ENCODE measurements around the gene XPC. TPM values are rescaled to one million over a fixed set of nuclear protein-coding genes. Genes with fewer than 3 reads are reported as not detected.

Gene XPC
- total and polyA plus RNA-seq, 5 donors from 2014 or later: 31.3 to 75.5 (median 41.0) TPM

GRCh38 chr3:14151471-14152083 is 26.8 kb downstream of the XPC start:
- Mint-ChIP-seq H3K36me3 (peaks cover 47% of the 10 kb centered on the region), H3K4me1 (peaks cover 6 to 12% (median 9%) of the 10 kb centered on the region in 4 donors), H3K27me3 (no peaks in the 10 kb centered on the region), H3K9me3 (peaks cover 0 to 2% (median 0%) of the 10 kb centered on the region in 7 donors), H3K27ac (no peak overlapping the region), H3K4me3 (no peak overlapping the region)
- no peak for ATAC-seq (ENCODE audit: low read depth in 2 of 2)
- peaks cover 67% of the 10 kb centered on the region for H3K36me3 ChIP-seq (ENCODE audit: control insufficient read depth, insufficient read depth, low read length)
- DNase-seq: no peak
- H3K27me3 ChIP-seq (ENCODE audit: control insufficient read depth, insufficient read depth, low read length): no peaks in the 10 kb centered on the region
- H3K9me3 ChIP-seq (ENCODE audit: control insufficient read depth in 2 of 2, low read length in 2 of 2): no peaks in the 10 kb centered on the region
- H3K4me1 ChIP-seq (ENCODE audit: control insufficient read depth, insufficient read depth, low read length, poor library complexity, severe bottlenecking): no peaks in the 10 kb centered on the region
- H3K4me3 ChIP-seq (ENCODE audit: low read depth, low read length): no peak overlapping the region
- H3K27ac ChIP-seq (ENCODE audit: insufficient read depth, low read length, poor library complexity, severe bottlenecking): no peak overlapping the region

DNA sequence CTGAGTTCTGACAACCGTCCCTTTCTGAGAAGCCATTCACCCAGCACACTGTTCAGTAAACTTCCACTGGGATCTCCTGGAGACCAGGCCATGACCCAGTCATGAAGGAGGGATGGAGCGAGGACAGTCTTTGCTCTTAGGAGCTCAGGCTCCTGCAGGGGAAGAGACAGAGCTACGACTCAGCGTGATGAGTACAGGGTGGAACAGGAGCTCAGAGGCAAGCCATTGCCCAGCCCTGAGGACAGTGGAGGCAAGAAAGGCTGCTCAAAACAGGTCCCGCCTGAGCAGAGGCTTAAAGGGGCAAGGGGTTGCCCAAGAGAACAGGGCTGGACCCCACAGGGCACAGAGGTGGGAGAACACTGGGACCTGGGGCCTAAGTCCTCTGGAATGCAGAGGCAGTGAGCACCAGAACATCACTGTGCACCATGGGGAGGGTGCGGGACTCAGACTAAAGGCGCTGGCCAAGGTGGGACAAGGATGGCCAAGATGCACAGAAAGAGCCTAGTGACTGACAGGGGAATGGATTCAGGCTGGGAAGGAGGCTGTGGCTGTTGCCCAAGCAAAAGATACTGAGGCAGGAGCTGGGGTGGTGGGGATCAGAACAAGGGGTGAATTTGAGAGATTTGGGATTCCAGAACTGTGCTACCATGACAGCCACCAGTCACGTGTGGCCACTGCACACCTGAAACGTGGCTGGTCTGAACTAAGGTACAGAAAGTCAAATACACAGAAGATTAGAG is 27.7 kb downstream of the XPC start:
- peaks cover 69% of the 10 kb centered on the region for H3K36me3 ChIP-seq (ENCODE audit: control insufficient read depth, insufficient read depth, low read length)
- H3K9me3 ChIP-seq (ENCODE audit: control insufficient read depth in 2 of 2, low read length in 2 of 2): no peaks in the 10 kb centered on the region
- H3K36me3 Mint-ChIP-seq: peaks cover 45% of the 10 kb centered on the region
- H3K4me3 ChIP-seq (ENCODE audit: low read depth, low read length): no peak overlapping the region
- peak overlapping the region; percentile 59 to 86 (median 84) for H3K27ac Mint-ChIP-seq
- peak overlapping the region in 1 of 4 donors; percentile 5 for H3K4me3 Mint-ChIP-seq
- H3K27me3 Mint-ChIP-seq: no peaks in the 10 kb centered on the region
- ATAC-seq (ENCODE audit: low read depth in 2 of 2) (no peak), DNase-seq (no peak)
- H3K9me3 Mint-ChIP-seq: peaks cover 0 to 3% (median 0%) of the 10 kb centered on the region in 7 donors
- no peak overlapping the region for H3K27ac ChIP-seq (ENCODE audit: insufficient read depth, low read length, poor library complexity, severe bottlenecking)
- no peaks in the 10 kb centered on the region for H3K27me3 ChIP-seq (ENCODE audit: control insufficient read depth, insufficient read depth, low read length)
- H3K4me1 Mint-ChIP-seq: peaks cover 2 to 11% (median 8%) of the 10 kb centered on the region in 4 donors
- peaks cover 5% of the 10 kb centered on the region for H3K4me1 ChIP-seq (ENCODE audit: control insufficient read depth, insufficient read depth, low read length, poor library complexity, severe bottlenecking)

DNA sequence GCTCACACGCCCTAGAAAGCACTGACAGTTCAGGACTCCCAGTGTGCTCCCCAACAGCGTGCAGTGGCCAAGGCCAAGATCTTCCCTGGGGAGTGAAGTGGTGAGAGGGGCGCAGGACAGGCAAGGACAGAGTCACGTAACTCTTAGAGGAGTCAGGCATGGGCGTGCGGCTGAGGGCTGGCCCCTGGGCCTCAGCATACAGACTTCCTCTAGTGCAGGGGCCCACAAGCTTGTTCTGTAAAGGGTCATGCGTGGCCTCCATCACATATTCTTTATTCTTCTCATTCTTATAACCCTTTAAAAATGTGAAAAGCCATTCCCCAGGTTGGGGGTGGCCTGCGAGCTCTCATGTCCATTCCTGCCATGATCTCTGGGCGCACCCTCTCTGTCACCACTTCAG is 28.3 kb downstream of the XPC start:
- no peaks in the 10 kb centered on the region for H3K27me3 ChIP-seq (ENCODE audit: control insufficient read depth, insufficient read depth, low read length)
- no peak overlapping the region for H3K4me3 ChIP-seq (ENCODE audit: low read depth, low read length)
- H3K4me1 ChIP-seq (ENCODE audit: control insufficient read depth, insufficient read depth, low read length, poor library complexity, severe bottlenecking): peaks cover 11% of the 10 kb centered on the region
- peaks cover 5 to 16% (median 12%) of the 10 kb centered on the region in 4 donors for H3K4me1 Mint-ChIP-seq
- peak overlapping the region in 1 of 4 donors; percentile 5 for H3K4me3 Mint-ChIP-seq
- H3K36me3 ChIP-seq (ENCODE audit: control insufficient read depth, insufficient read depth, low read length): peaks cover 70% of the 10 kb centered on the region
- ATAC-seq (ENCODE audit: low read depth in 2 of 2): no peak
- no peak overlapping the region for H3K27ac ChIP-seq (ENCODE audit: insufficient read depth, low read length, poor library complexity, severe bottlenecking)
- no peaks in the 10 kb centered on the region for H3K27me3 Mint-ChIP-seq
- peaks cover 46% of the 10 kb centered on the region for H3K36me3 Mint-ChIP-seq
- DNase-seq: no peak
- H3K9me3 ChIP-seq (ENCODE audit: control insufficient read depth in 2 of 2, low read length in 2 of 2): no peaks in the 10 kb centered on the region
- H3K9me3 Mint-ChIP-seq: peaks cover 0 to 3% (median 0%) of the 10 kb centered on the region in 7 donors
- peak overlapping the region; percentile 59 to 86 (median 84) for H3K27ac Mint-ChIP-seq

GRCh38 chr3:14148041-14148985 is 30.1 kb downstream of the XPC start:
- H3K36me3 Mint-ChIP-seq: peaks cover 36% of the 10 kb centered on the region
- H3K4me3 Mint-ChIP-seq: no peak overlapping the region
- peaks cover 10 to 29% (median 17%) of the 10 kb centered on the region in 4 donors for H3K4me1 Mint-ChIP-seq
- peak overlapping the region in 2 of 3 donors; percentile 42 to 98 for H3K27ac Mint-ChIP-seq
- no peaks in the 10 kb centered on the region for H3K27me3 Mint-ChIP-seq
- H3K36me3 ChIP-seq (ENCODE audit: control insufficient read depth, insufficient read depth, low read length): peaks cover 54% of the 10 kb centered on the region
- H3K4me1 ChIP-seq (ENCODE audit: control insufficient read depth, insufficient read depth, low read length, poor library complexity, severe bottlenecking): peaks cover 28% of the 10 kb centered on the region
- no peaks in the 10 kb centered on the region for H3K9me3 ChIP-seq (ENCODE audit: control insufficient read depth in 2 of 2, low read length in 2 of 2)
- no peak overlapping the region for H3K4me3 ChIP-seq (ENCODE audit: low read depth, low read length)
- ATAC-seq (ENCODE audit: low read depth in 2 of 2): no peak
- no peaks in the 10 kb centered on the region for H3K27me3 ChIP-seq (ENCODE audit: control insufficient read depth, insufficient read depth, low read length)
- peaks cover 0 to 1% (median 0%) of the 10 kb centered on the region in 7 donors for H3K9me3 Mint-ChIP-seq
- H3K27ac ChIP-seq (ENCODE audit: insufficient read depth, low read length, poor library complexity, severe bottlenecking): no peak overlapping the region
- no peak for DNase-seq

DNA sequence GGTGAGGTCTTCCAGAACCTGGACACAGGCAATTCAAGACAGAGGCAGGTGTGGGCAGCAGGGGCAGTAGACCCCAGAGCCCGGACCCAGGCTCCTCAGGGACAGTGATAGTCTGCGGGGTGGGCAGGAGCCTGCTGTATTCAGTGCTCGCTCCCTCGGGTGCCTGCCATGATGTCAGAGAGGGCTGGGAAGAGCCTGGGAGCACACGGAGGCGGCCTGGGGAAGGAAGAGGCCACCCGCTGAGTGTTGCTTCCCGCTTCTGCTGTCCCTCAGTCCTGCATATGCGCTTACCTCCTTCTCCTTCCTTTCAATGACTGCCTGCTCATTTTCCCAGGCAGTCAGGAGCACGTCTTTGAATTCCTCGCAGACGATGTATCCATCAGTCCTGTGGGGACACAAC is 30.8 kb downstream of the XPC start:
- Mint-ChIP-seq H3K4me1 (peaks cover 17 to 36% (median 23%) of the 10 kb centered on the region in 4 donors), H3K9me3 (peaks cover 0 to 1% (median 0%) of the 10 kb centered on the region in 7 donors), H3K27me3 (no peaks in the 10 kb centered on the region), H3K36me3 (peaks cover 36% of the 10 kb centered on the region), H3K4me3 (no peak overlapping the region), H3K27ac (peak overlapping the region; percentile 87 to 98 (median 98))
- Histone ChIP-seq H3K9me3 (ENCODE audit: control insufficient read depth in 2 of 2, low read length in 2 of 2) (no peaks in the 10 kb centered on the region), H3K27me3 (ENCODE audit: control insufficient read depth, insufficient read depth, low read length) (no peaks in the 10 kb centered on the region), H3K27ac (ENCODE audit: insufficient read depth, low read length, poor library complexity, severe bottlenecking) (no peak overlapping the region), H3K4me3 (ENCODE audit: low read depth, low read length) (no peak overlapping the region), H3K4me1 (ENCODE audit: control insufficient read depth, insufficient read depth, low read length, poor library complexity, severe bottlenecking) (peaks cover 35% of the 10 kb centered on the region), H3K36me3 (ENCODE audit: control insufficient read depth, insufficient read depth, low read length) (peaks cover 49% of the 10 kb centered on the region)
- ATAC-seq (ENCODE audit: low read depth in 2 of 2) (no peak), DNase-seq (no peak)

- H3K4me1 Mint-ChIP-seq: peaks cover 23 to 42% (median 28%) of the 10 kb centered on the region in 4 donors
- H3K36me3 ChIP-seq (ENCODE audit: control insufficient read depth, insufficient read depth, low read length): peaks cover 46% of the 10 kb centered on the region
- no peak overlapping the region for H3K27ac ChIP-seq (ENCODE audit: insufficient read depth, low read length, poor library complexity, severe bottlenecking)
Measured at GRCh38 chr3:14147066-14147435, 31.4 kb downstream of the XPC start.

GRCh38 chr3:14146381-14147065 is 31.9 kb downstream of the XPC start:
- H3K4me1 Mint-ChIP-seq: peaks cover 23 to 47% (median 33%) of the 10 kb centered on the region in 4 donors
- peak overlapping the region; percentile 87 to 98 (median 98) for H3K27ac Mint-ChIP-seq
- no peak overlapping the region for H3K4me3 Mint-ChIP-seq
- Histone ChIP-seq H3K4me3 (ENCODE audit: low read depth, low read length) (no peak overlapping the region), H3K36me3 (ENCODE audit: control insufficient read depth, insufficient read depth, low read length) (peaks cover 45% of the 10 kb centered on the region), H3K27ac (ENCODE audit: insufficient read depth, low read length, poor library complexity, severe bottlenecking) (peak overlapping the region; percentile 99), H3K27me3 (ENCODE audit: control insufficient read depth, insufficient read depth, low read length) (no peaks in the 10 kb centered on the region), H3K9me3 (ENCODE audit: control insufficient read depth in 2 of 2, low read length in 2 of 2) (no peaks in the 10 kb centered on the region), H3K4me1 (ENCODE audit: control insufficient read depth, insufficient read depth, low read length, poor library complexity, severe bottlenecking) (peaks cover 46% of the 10 kb centered on the region)
- peaks cover 0 to 1% (median 0%) of the 10 kb centered on the region in 7 donors for H3K9me3 Mint-ChIP-seq
- DNase-seq: no peak
- ATAC-seq (ENCODE audit: low read depth in 2 of 2): no peak
- H3K27me3 Mint-ChIP-seq: no peaks in the 10 kb centered on the region
- H3K36me3 Mint-ChIP-seq: peaks cover 39% of the 10 kb centered on the region

More at GRCh38 chr3:14147066-14147435, 31.4 kb downstream of the XPC start:
- H3K27ac Mint-ChIP-seq: peak overlapping the region; percentile 87 to 98 (median 98)
- Histone ChIP-seq H3K4me1 (ENCODE audit: control insufficient read depth, insufficient read depth, low read length, poor library complexity, severe bottlenecking) (peaks cover 41% of the 10 kb centered on the region), H3K9me3 (ENCODE audit: control insufficient read depth in 2 of 2, low read length in 2 of 2) (no peaks in the 10 kb centered on the region), H3K27me3 (ENCODE audit: control insufficient read depth, insufficient read depth, low read length) (no peaks in the 10 kb centered on the region), H3K4me3 (ENCODE audit: low read depth, low read length) (no peak overlapping the region)
- ATAC-seq (ENCODE audit: low read depth in 2 of 2) (no peak), DNase-seq (no peak)
- H3K9me3 Mint-ChIP-seq: peaks cover 0 to 1% (median 0%) of the 10 kb centered on the region in 7 donors
- H3K27me3 Mint-ChIP-seq: no peaks in the 10 kb centered on the region
- H3K36me3 Mint-ChIP-seq: peaks cover 36% of the 10 kb centered on the region
- H3K4me3 Mint-ChIP-seq: peak overlapping the region in 1 of 4 donors; percentile 46
